ENCODE measurements around the gene TTN.
A peak's percentile ranks its signal among the peaks of the same experiment; 100 is the strongest.

The TTN gene

DNA sequence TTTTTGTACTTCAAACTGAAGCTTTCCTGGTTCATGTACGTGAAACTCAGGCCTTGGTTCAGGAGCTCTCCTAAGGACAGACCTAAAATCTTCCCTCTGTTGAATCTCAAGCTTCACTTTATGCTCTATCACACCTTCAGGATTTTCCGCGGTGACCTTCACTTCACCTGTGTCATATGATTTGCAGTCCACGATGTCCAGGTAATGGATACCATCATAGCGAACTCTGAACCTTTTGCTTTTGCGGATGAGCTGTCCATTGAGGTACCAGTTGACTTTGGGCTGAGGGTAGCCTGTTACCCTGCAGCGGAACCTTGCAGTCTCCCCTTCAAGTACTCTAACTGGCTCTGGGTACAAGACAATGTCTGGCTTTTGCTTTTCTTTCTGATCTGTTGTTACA is 31.2 kb downstream of the TTN start:
- no peak for DNase-seq (ENCODE audit: low read depth, low spot score)
- 0 out of 2 replicates have a peak, but pooled peaks cover 4% of the 10 kb centered on the region for H3K9me3 ChIP-seq (ENCODE audit: insufficient read depth, low read length)
- H3K36me3 ChIP-seq (ENCODE audit: insufficient read depth, insufficient read length, low read length): no peaks in the 10 kb centered on the region
- H3K4me1 ChIP-seq (ENCODE audit: insufficient read depth, insufficient read length): no peaks in the 10 kb centered on the region
- no peak for TF ChIP-seq ZNF274 (IDR thresholded peaks at IDR 0.05; ENCODE audit: low read depth, low read length)
- TF ChIP-seq SUZ12 (IDR thresholded peaks at IDR 0.05; ENCODE audit: extremely low read depth, insufficient read depth, insufficient read length): no peak
- no peak for TF ChIP-seq YY1 (IDR thresholded peaks at IDR 0.05; ENCODE audit: insufficient read depth, insufficient read length)
- no peak overlapping the region for H3K4me3 ChIP-seq (ENCODE audit: insufficient read length, low read depth)
- no peaks in the 10 kb centered on the region for H3K27me3 ChIP-seq (ENCODE audit: insufficient read depth, insufficient read length)
- no peak overlapping the region for H3K9ac ChIP-seq (ENCODE audit: insufficient read length, low read depth)

DNA sequence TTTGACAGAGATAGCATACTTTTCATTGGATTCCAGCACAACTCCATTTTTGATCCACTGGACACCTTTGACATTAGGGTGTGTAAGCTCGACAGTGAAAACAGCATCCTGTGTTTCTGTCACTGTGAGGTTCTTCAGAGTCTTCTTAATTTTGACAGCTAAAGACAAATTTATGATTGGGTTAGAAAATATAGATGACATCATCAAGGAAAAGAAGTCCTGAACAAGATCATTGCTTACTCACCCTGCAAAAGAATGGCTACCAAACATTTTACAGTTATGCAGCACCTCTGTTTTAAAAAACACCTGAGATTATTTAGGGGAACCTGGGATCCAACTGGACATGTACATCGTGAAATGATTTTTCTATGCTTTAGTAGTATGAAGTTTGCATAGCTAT is 36.7 kb downstream of the TTN start:
- no peaks in the 10 kb centered on the region for H3K4me1 ChIP-seq (ENCODE audit: insufficient read depth, insufficient read length)
- no peak for DNase-seq (ENCODE audit: low read depth, low spot score)
- no peaks in the 10 kb centered on the region for H3K36me3 ChIP-seq (ENCODE audit: insufficient read depth, insufficient read length, low read length)
- H3K9me3 ChIP-seq (ENCODE audit: insufficient read depth, low read length): 0 out of 2 replicates have a peak, but pooled peaks cover 4% of the 10 kb centered on the region
- H3K4me3 ChIP-seq (ENCODE audit: insufficient read length, low read depth): no peak overlapping the region
- TF ChIP-seq ZNF274 (IDR thresholded peaks at IDR 0.05; ENCODE audit: low read depth, low read length): no peak
- TF ChIP-seq SUZ12 (IDR thresholded peaks at IDR 0.05; ENCODE audit: extremely low read depth, insufficient read depth, insufficient read length): no peak
- TF ChIP-seq YY1 (IDR thresholded peaks at IDR 0.05; ENCODE audit: insufficient read depth, insufficient read length): no peak
- H3K9ac ChIP-seq (ENCODE audit: insufficient read length, low read depth): no peak overlapping the region
- no peaks in the 10 kb centered on the region for H3K27me3 ChIP-seq (ENCODE audit: insufficient read depth, insufficient read length)

DNA sequence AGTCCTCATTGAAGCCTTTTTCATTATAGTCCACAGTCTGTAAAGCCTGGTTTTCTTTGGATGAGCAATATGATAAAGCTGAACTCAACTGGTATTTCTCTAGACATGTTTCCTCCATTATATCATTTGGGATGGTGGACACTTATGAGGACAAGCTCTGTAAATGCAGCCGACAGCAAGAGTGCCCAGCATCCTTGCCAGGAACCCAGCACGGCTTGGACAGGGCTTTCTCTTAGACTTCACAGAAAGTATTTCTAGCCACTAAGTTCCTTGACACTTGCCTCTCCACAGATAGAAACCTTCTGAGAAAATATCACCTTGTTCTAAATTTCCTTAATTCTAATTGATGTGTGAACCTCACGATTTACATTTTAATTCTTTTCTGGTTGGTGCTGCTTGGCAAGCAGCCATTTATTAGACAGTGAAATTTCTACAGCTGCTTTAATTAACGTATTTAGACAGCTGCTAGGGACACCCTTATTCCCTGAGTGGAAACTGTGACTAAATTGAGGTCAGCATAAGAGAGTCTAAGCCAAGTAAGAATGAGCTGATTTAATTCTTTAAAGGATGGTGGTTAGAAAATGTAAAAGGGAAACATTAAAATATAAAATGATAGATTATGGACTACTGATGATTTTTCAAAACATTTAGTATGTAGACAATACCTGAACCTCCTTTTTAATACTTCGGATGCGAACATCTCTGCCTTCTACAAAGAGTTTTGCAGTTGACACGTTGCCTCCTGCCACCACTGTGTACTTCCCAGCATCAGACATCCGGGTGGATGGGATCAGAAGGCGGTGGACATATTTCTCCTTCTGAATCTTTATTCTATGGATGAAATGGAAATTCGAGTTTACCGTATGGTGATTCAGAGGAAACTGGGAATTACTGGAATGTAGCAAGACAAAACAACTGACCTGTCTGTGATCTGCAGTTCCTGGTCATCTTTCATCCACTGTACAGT is 39.8 kb downstream of the TTN start:
- H3K27me3 ChIP-seq (ENCODE audit: insufficient read depth, insufficient read length): no peaks in the 10 kb centered on the region
- no peaks in the 10 kb centered on the region for H3K36me3 ChIP-seq (ENCODE audit: insufficient read depth, insufficient read length, low read length)
- H3K4me1 ChIP-seq (ENCODE audit: insufficient read depth, insufficient read length): no peaks in the 10 kb centered on the region
- no peak overlapping the region for H3K4me3 ChIP-seq (ENCODE audit: insufficient read length, low read depth)
- H3K9me3 ChIP-seq (ENCODE audit: insufficient read depth, low read length): 0 out of 2 replicates have a peak, but pooled peaks cover 4% of the 10 kb centered on the region
- no peak for DNase-seq (ENCODE audit: low read depth, low spot score)
- H3K9ac ChIP-seq (ENCODE audit: insufficient read length, low read depth): no peak overlapping the region
- TF ChIP-seq SUZ12 (IDR thresholded peaks at IDR 0.05; ENCODE audit: extremely low read depth, insufficient read depth, insufficient read length): no peak
- TF ChIP-seq YY1 (IDR thresholded peaks at IDR 0.05; ENCODE audit: insufficient read depth, insufficient read length): no peak
- no peak for TF ChIP-seq ZNF274 (IDR thresholded peaks at IDR 0.05; ENCODE audit: low read depth, low read length)

DNA sequence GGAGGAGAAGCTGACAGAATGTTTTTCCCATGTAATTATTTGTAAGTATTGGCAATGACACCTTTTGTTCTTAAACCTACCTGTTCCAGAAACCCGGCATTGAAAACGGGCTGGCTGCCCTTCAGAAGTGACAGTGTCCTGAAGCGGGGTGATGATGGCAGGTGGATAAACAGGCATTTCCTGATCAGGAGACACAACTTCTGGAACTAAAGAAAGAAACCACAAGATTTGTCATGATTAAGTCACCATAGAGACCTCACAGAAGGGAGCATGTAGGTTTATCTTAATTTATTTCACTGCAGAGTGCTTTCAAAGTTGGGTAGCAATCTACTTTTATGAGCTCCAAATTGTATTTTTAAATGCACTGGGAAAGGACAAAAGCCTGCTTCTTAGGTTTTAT is 43.1 kb downstream of the TTN start:
- no peaks in the 10 kb centered on the region for H3K27me3 ChIP-seq (ENCODE audit: insufficient read depth, insufficient read length)
- no peaks in the 10 kb centered on the region for H3K4me1 ChIP-seq (ENCODE audit: insufficient read depth, insufficient read length)
- H3K4me3 ChIP-seq (ENCODE audit: insufficient read length, low read depth): no peak overlapping the region
- H3K9ac ChIP-seq (ENCODE audit: insufficient read length, low read depth): no peak overlapping the region
- no peaks in the 10 kb centered on the region for H3K36me3 ChIP-seq (ENCODE audit: insufficient read depth, insufficient read length, low read length)
- no peaks in the 10 kb centered on the region for H3K9me3 ChIP-seq (ENCODE audit: insufficient read depth, low read length)
- TF ChIP-seq ZNF274 (IDR thresholded peaks at IDR 0.05; ENCODE audit: low read depth, low read length) (no peak), YY1 (IDR thresholded peaks at IDR 0.05; ENCODE audit: insufficient read depth, insufficient read length) (no peak), SUZ12 (IDR thresholded peaks at IDR 0.05; ENCODE audit: extremely low read depth, insufficient read depth, insufficient read length) (no peak)
- DNase-seq (ENCODE audit: low read depth, low spot score): no peak

DNA sequence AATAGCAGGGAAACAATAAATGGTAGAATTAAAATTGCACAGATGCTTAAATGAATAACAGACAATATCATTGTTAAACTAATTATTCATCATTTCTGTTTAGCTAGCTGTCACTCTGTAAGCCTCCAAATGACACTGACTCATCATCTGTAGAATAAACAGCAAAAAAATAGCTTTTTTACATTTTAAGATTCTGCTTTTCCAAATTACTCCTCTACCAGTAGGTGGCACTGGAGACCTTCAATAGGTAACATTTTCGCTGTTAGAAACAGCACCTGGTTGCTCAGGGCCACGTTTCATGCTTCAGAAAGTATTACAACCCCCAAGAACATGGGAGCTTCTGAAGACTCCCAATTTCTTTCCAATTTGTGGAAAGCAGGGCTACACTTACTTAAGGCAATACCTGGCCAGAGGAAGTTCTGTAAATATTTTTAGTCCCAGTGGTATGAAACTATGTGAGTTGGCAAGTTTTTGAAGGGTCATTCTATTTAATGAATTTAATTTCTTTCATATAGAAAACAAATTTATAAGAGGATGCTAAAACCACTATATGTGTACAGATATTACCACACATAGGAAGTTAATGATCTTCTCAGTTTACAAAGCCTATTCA is 45.4 kb downstream of the TTN start:
- H3K9ac ChIP-seq (ENCODE audit: insufficient read length, low read depth): no peak overlapping the region
- no peak for TF ChIP-seq YY1 (IDR thresholded peaks at IDR 0.05; ENCODE audit: insufficient read depth, insufficient read length)
- no peak for TF ChIP-seq ZNF274 (IDR thresholded peaks at IDR 0.05; ENCODE audit: low read depth, low read length)
- no peak for TF ChIP-seq SUZ12 (IDR thresholded peaks at IDR 0.05; ENCODE audit: extremely low read depth, insufficient read depth, insufficient read length)
- H3K4me1 ChIP-seq (ENCODE audit: insufficient read depth, insufficient read length): no peaks in the 10 kb centered on the region
- DNase-seq (ENCODE audit: low read depth, low spot score): peak; percentile 40
- H3K36me3 ChIP-seq (ENCODE audit: insufficient read depth, insufficient read length, low read length): no peaks in the 10 kb centered on the region
- H3K4me3 ChIP-seq (ENCODE audit: insufficient read length, low read depth): no peak overlapping the region
- H3K27me3 ChIP-seq (ENCODE audit: insufficient read depth, insufficient read length): no peaks in the 10 kb centered on the region
- H3K9me3 ChIP-seq (ENCODE audit: insufficient read depth, low read length): no peaks in the 10 kb centered on the region

DNA sequence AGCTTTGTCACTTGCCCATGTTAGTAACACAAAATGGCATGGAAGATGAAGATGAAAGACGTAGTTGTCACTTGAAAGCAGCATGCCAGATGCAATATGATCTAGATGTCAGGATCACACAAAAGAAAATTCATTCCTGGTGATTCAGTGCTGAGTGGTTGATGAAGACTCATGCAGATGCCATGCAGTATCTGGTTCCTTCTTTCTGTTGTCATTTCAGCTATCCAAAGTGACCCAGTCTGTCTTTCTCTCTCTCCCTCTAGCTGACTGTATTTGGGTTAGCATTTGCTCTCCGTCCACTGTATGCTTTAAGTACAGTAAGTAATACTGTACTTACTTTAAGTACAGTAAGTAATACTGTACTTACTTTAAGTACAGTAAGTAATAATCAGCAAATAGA is 50.4 kb downstream of the TTN start:
- no peaks in the 10 kb centered on the region for H3K9me3 ChIP-seq (ENCODE audit: insufficient read depth, low read length)
- no peak overlapping the region for H3K4me3 ChIP-seq (ENCODE audit: insufficient read length, low read depth)
- H3K27me3 ChIP-seq (ENCODE audit: insufficient read depth, insufficient read length): no peaks in the 10 kb centered on the region
- no peak for DNase-seq (ENCODE audit: low read depth, low spot score)
- H3K36me3 ChIP-seq (ENCODE audit: insufficient read depth, insufficient read length, low read length): no peaks in the 10 kb centered on the region
- TF ChIP-seq YY1 (IDR thresholded peaks at IDR 0.05; ENCODE audit: insufficient read depth, insufficient read length) (no peak), ZNF274 (IDR thresholded peaks at IDR 0.05; ENCODE audit: low read depth, low read length) (no peak), SUZ12 (IDR thresholded peaks at IDR 0.05; ENCODE audit: extremely low read depth, insufficient read depth, insufficient read length) (no peak)
- H3K4me1 ChIP-seq (ENCODE audit: insufficient read depth, insufficient read length): no peaks in the 10 kb centered on the region
- no peak overlapping the region for H3K9ac ChIP-seq (ENCODE audit: insufficient read length, low read depth)

DNA sequence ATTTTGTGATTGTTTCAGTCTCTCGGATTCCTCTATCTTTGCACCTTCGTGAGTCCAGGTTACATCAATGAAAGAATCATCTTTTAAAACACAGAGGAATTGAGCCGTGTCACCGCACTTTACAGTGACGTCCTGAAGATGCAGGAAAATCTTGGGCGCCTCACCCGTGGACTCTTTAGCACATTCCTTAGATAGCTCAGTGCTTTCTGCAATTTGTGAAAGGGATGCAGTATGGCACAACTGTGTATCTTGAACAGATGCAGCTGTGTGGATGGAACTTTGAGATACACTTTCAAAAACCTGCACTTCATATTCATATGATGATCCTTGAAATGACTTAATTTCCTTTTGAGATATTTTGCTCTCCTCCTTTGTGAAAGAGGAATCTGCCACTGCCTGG is 50.9 kb downstream of the TTN start:
- no peaks in the 10 kb centered on the region for H3K36me3 ChIP-seq (ENCODE audit: insufficient read depth, insufficient read length, low read length)
- TF ChIP-seq ZNF274 (IDR thresholded peaks at IDR 0.05; ENCODE audit: low read depth, low read length) (no peak), SUZ12 (IDR thresholded peaks at IDR 0.05; ENCODE audit: extremely low read depth, insufficient read depth, insufficient read length) (no peak), YY1 (IDR thresholded peaks at IDR 0.05; ENCODE audit: insufficient read depth, insufficient read length) (no peak)

More for the DNA sequence above, 50.9 kb downstream of the TTN start:
- H3K27me3 ChIP-seq (ENCODE audit: insufficient read depth, insufficient read length): no peaks in the 10 kb centered on the region
- no peak overlapping the region for H3K9ac ChIP-seq (ENCODE audit: insufficient read length, low read depth)
- H3K4me1 ChIP-seq (ENCODE audit: insufficient read depth, insufficient read length): no peaks in the 10 kb centered on the region
- no peaks in the 10 kb centered on the region for H3K9me3 ChIP-seq (ENCODE audit: insufficient read depth, low read length)
- no peak overlapping the region for H3K4me3 ChIP-seq (ENCODE audit: insufficient read length, low read depth)
- no peak for DNase-seq (ENCODE audit: low read depth, low spot score)

All from NT2/D1 (cell line).